ENCODE results near the gene SLC17A9. TPM values are rescaled to one million over a fixed set of nuclear protein-coding genes. Genes with fewer than 3 reads are reported as not detected.

The SLC17A9 gene
- total RNA-seq = 10 to 100 TPM; 47.3 to 48.5 TPM

GRCh38 chr20:62952373-62952967 is at the start of gene SLC17A9:
TSS of gene SLC17A9 (plus strand) at chr20:62952709. CDS start at chr20:62952831, 122 bp downstream.
- CTCF ChIA-PET = interaction anchor here (1.1 kb wide), 1 partner anchor 8 kb away, joined by 3 read pairs; no protein-coding TSS in a partner anchor
- POLR2A ChIA-PET = interaction anchor here (3.5 kb wide), 1 partner anchor 15 kb away, joined by 16 read pairs; the partner anchor contains the start of gene GID8

GRCh38 chr20:62902926-62903615 is 49.4 kb upstream of the SLC17A9 start:
- POLR2A ChIA-PET = interaction anchor here (0.6 to 1.1 kb wide), 2 partner anchors 15 to 1216 kb away, joined by 3 to 4 read pairs; no protein-coding TSS in a partner anchor
- CTCF ChIA-PET = interaction anchor here (1.2 to 1.5 kb wide), 3 partner anchors 15 to 106 kb away, joined by 4 to 6 read pairs (median 4); no protein-coding TSS in a partner anchor

GRCh38 chr20:62905536-62906117 is 46.9 kb upstream of the SLC17A9 start:
- CTCF ChIA-PET = interaction anchor here (1.7 kb wide), 1 partner anchor 14 kb away, joined by 12 read pairs; no protein-coding TSS in a partner anchor
- POLR2A ChIA-PET = no interaction called here

- POLR2A ChIA-PET = no interaction called here
- CTCF ChIA-PET = interaction anchor here (1.7 kb wide), 1 partner anchor 14 kb away, joined by 12 read pairs; no protein-coding TSS in a partner anchor
These were observed 46.3 kb upstream of the SLC17A9 start for GRCh38 chr20:62906209-62906608.

- CTCF ChIA-PET = interaction anchor here (0.6 to 1.9 kb wide), 10 partner anchors 9 to 102 kb away, joined by 3 to 14 read pairs (median 6); partner anchors contain the start of gene DIDO1
- POLR2A ChIA-PET = interaction anchor here (1.8 kb wide), 1 partner anchor 17 kb away, joined by 6 read pairs; no protein-coding TSS in a partner anchor
These were observed 45.7 kb upstream of the SLC17A9 start for GRCh38 chr20:62906647-62907375.

- CTCF ChIA-PET = interaction anchor here (0.6 to 1.9 kb wide), 13 partner anchors 9 to 101 kb away, joined by 3 to 14 read pairs (median 5); partner anchors contain the start of gene DIDO1
- POLR2A ChIA-PET = interaction anchor here (1.8 kb wide), 1 partner anchor 17 kb away, joined by 6 read pairs; no protein-coding TSS in a partner anchor
These were observed 44.9 kb upstream of the SLC17A9 start for GRCh38 chr20:62907384-62908317.

- ChIA-PET POLR2A (no interaction called here), CTCF (interaction anchor here (1.4 kb wide), 2 partner anchors 9 to 11 kb away, joined by 3 to 4 read pairs; no protein-coding TSS in a partner anchor)
These were observed 43.3 kb upstream of the SLC17A9 start for GRCh38 chr20:62908971-62909791.

- CTCF ChIA-PET = interaction anchor here (1.4 to 5.2 kb wide), 2 partner anchors 10 kb away, joined by 3 to 26 read pairs; no protein-coding TSS in a partner anchor
- POLR2A ChIA-PET = no interaction called here
These were observed 42.2 kb upstream of the SLC17A9 start for GRCh38 chr20:62910217-62910766.

- POLR2A ChIA-PET = no interaction called here
- CTCF ChIA-PET = interaction anchor here (1.4 to 5.2 kb wide), 2 partner anchors 10 to 14 kb away, joined by 4 to 26 read pairs; no protein-coding TSS in a partner anchor
These were observed 41.6 kb upstream of the SLC17A9 start for GRCh38 chr20:62910777-62911497.

- ChIA-PET POLR2A (no interaction called here), CTCF (interaction anchor here (0.7 to 5.2 kb wide), 3 partner anchors 11 to 26 kb away, joined by 3 to 26 read pairs (median 4); partner anchors contain the start of gene GID8)
These were observed 40.7 kb upstream of the SLC17A9 start for GRCh38 chr20:62911701-62912280.

GRCh38 chr20:62913043-62913630 is 39.4 kb upstream of the SLC17A9 start:
- POLR2A ChIA-PET = no interaction called here
- CTCF ChIA-PET = interaction anchor here (0.6 to 5.2 kb wide), 3 partner anchors 12 to 27 kb away, joined by 4 to 26 read pairs (median 6); no protein-coding TSS in a partner anchor

- ChIA-PET POLR2A (no interaction called here), CTCF (interaction anchor here (2.4 to 5.2 kb wide), 3 partner anchors 14 to 23 kb away, joined by 6 to 26 read pairs (median 7); partner anchors contain the start of gene GID8)
These were observed 38.1 kb upstream of the SLC17A9 start for GRCh38 chr20:62914436-62914835.

GRCh38 chr20:62914970-62915457 is 37.5 kb upstream of the SLC17A9 start:
- CTCF ChIA-PET = interaction anchor here (0.7 to 5.2 kb wide), 4 partner anchors 14 to 93 kb away, joined by 4 to 26 read pairs (median 6); partner anchors contain the start of gene GID8
- POLR2A ChIA-PET = no interaction called here

- POLR2A ChIA-PET = no interaction called here
- CTCF ChIA-PET = interaction anchor here (1.1 to 3.3 kb wide), 4 partner anchors 9 to 21 kb away, joined by 3 to 14 read pairs (median 5); partner anchors contain the start of genes DIDO1 and GID8
These were observed 35.6 kb upstream of the SLC17A9 start for GRCh38 chr20:62916703-62917476.

Data from activated CD8-positive, alpha-beta memory T cell treated with anti-CD3 and anti-CD28 coated beads for 36 hours (primary cell).